ENCODE results near the gene HPCAL1. TPM values are rescaled to one million over a fixed set of nuclear protein-coding genes. Genes with fewer than 3 reads are reported as not detected.

HPCAL1 gene
- total and polyA plus RNA-seq, 12 donors: 17.4 to 118 (median 61.3) TPM

GRCh38 chr2:10340593-10340975, 37.9 kb downstream of the HPCAL1 start:
- TF ChIP-seq CTCF (IDR thresholded peaks at IDR 0.05) (no peak), POLR2A (IDR thresholded peaks at IDR 0.05) (no peak)
- Histone ChIP-seq H3K27ac (no peak overlapping the region), H3K4me1 (replicated peaks in 1 of 2) (peaks cover 16 to 27% of the 10 kb centered on the region in 2 donors), H3K27me3 (no peaks in the 10 kb centered on the region), H3K9me3 (replicated peaks in 1 of 3) (no peaks in the 10 kb centered on the region), H3K4me3 (no peak overlapping the region), H3K36me3 (replicated peaks in 1 of 2) (no peaks in the 10 kb centered on the region)
- intact Hi-C loops (cut with DNase I): no loop called here
- WGBS, 4 donors: 73 to 90% (median 84%) methylated on average over 7 of the region's 7 CpGs
- no peak for DNase-seq

- no peak for TF ChIP-seq POLR2A (IDR thresholded peaks at IDR 0.05)
- no peak for TF ChIP-seq CTCF (IDR thresholded peaks at IDR 0.05)
- no peak for DNase-seq
- WGBS, 4 donors: 76 to 85% (median 80%) methylated on average over 8 of the region's 8 CpGs
- Histone ChIP-seq H3K27ac (no peak overlapping the region), H3K9me3 (replicated peaks in 1 of 3) (no peaks in the 10 kb centered on the region), H3K36me3 (replicated peaks in 1 of 2) (no peaks in the 10 kb centered on the region), H3K4me1 (replicated peaks in 1 of 2) (peaks cover 18 to 27% of the 10 kb centered on the region in 2 donors), H3K27me3 (no peaks in the 10 kb centered on the region), H3K4me3 (no peak overlapping the region)
- intact Hi-C loops (cut with DNase I): no loop called here
These were observed 38.5 kb downstream of the HPCAL1 start for GRCh38 chr2:10341193-10341592.

- no peak for DNase-seq
- Histone ChIP-seq H3K27me3 (no peaks in the 10 kb centered on the region), H3K27ac (no peak overlapping the region), H3K9me3 (replicated peaks in 1 of 3) (no peaks in the 10 kb centered on the region), H3K4me1 (replicated peaks in 1 of 2) (peaks cover 18 to 27% of the 10 kb centered on the region in 2 donors), H3K36me3 (replicated peaks in 1 of 2) (no peaks in the 10 kb centered on the region), H3K4me3 (no peak overlapping the region)
- WGBS, 4 donors: 89 to 93% (median 91%) methylated on average over 7 to 18 of the region's 18 CpGs
- no peak for TF ChIP-seq CTCF (IDR thresholded peaks at IDR 0.05)
- TF ChIP-seq POLR2A (IDR thresholded peaks at IDR 0.05): no peak
- intact Hi-C loops (cut with DNase I): no loop called here
These were observed 39.7 kb downstream of the HPCAL1 start for GRCh38 chr2:10342245-10342951.

- Histone ChIP-seq H3K4me1 (replicated peaks in 1 of 2) (peaks cover 18 to 27% of the 10 kb centered on the region in 2 donors), H3K36me3 (replicated peaks in 1 of 2) (no peaks in the 10 kb centered on the region), H3K4me3 (no peak overlapping the region), H3K27me3 (no peaks in the 10 kb centered on the region), H3K9me3 (replicated peaks in 1 of 3) (no peaks in the 10 kb centered on the region), H3K27ac (no peak overlapping the region)
- TF ChIP-seq POLR2A (IDR thresholded peaks at IDR 0.05) (no peak), CTCF (IDR thresholded peaks at IDR 0.05) (no peak)
- intact Hi-C loops (cut with DNase I): no loop called here
- DNase-seq: no peak
- 90 to 100% (median 93%) methylated on average over 2 to 3 of the region's 3 CpGs for WGBS, 4 donors
These were observed 40.5 kb downstream of the HPCAL1 start for GRCh38 chr2:10343191-10343590.

Measured in adrenal gland (tissue), 12 donors.